Kidney epithelial cell (primary cell): Measurements from ENCODE around the gene TFG. TPM values are rescaled to one million over a fixed set of nuclear protein-coding genes. Genes with fewer than 3 reads are reported as not detected.

ENCODE experiments used
- DNase-seq: peaks from one replicate; pipeline ENCODE4 v3.0.0-alpha.2; 2010; ENCODE audit warnings: low read depth
- H3K27me3 ChIP-seq: 2 replicates; pipeline ENCODE4 v1.6.0; 2011; ENCODE audit warnings: low read length; ENCODE audit not compliant: control insufficient read depth, insufficient read depth
- H3K36me3 ChIP-seq: 2 replicates; pipeline ENCODE4 v1.5.1; 2011; ENCODE audit warnings: low read length; ENCODE audit not compliant: control insufficient read depth, insufficient read depth
- H3K4me3 ChIP-seq: 2 replicates; pipeline ENCODE4 v1.5.1; 2011; ENCODE audit warnings: low read depth, mild to moderate bottlenecking, control low read depth, low read length
- total RNA-seq: library from RNA; depleted of rRNA; stranded (reverse); fragments of >200 nt; gene quantifications from 2 replicates; pipeline ENCODE4 v1.2.3, GENCODE V29; 2015
- TF ChIP-seq, protein P1 (sequence below): IDR thresholded peaks from 2 replicates; pipeline ENCODE4 v1.5.1; 2011; ENCODE audit warnings: mild to moderate bottlenecking, moderate library complexity, low read length, control low read depth, inconsistent platforms; ENCODE audit not compliant: insufficient read depth, poor library complexity, severe bottlenecking

The TFG gene
- total RNA-seq, 1 donor from 2014 or later: 116 TPM

DNA sequence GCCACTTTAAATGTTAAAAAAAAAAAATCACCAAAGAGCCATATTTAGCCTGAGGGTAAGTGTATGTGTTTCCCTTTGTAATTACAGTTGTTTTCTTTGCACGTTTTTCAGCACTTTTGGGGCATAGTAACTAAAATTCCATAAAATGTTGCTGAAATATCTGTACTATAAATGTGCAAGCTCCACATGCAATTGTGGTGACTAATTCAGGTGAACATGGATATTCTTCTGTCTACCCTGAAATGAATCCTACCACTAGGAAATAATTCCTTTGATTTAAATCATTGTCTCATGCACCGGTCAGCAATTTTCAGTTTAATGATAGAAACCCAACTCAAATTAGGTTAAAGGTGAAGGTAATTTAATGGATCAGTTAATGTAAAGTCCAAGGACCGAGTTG is 13.1 kb upstream of the TFG start:
- Histone ChIP-seq H3K36me3 (no peaks in the 10 kb centered on the region), H3K27me3 (no peaks in the 10 kb centered on the region), H3K4me3 (no peak overlapping the region)
- TF ChIP-seq, protein P1, sequence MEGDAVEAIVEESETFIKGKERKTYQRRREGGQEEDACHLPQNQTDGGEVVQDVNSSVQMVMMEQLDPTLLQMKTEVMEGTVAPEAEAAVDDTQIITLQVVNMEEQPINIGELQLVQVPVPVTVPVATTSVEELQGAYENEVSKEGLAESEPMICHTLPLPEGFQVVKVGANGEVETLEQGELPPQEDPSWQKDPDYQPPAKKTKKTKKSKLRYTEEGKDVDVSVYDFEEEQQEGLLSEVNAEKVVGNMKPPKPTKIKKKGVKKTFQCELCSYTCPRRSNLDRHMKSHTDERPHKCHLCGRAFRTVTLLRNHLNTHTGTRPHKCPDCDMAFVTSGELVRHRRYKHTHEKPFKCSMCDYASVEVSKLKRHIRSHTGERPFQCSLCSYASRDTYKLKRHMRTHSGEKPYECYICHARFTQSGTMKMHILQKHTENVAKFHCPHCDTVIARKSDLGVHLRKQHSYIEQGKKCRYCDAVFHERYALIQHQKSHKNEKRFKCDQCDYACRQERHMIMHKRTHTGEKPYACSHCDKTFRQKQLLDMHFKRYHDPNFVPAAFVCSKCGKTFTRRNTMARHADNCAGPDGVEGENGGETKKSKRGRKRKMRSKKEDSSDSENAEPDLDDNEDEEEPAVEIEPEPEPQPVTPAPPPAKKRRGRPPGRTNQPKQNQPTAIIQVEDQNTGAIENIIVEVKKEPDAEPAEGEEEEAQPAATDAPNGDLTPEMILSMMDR: no peak
- no peak for DNase-seq

GRCh38 chr3:100697172-100697571 is 12.1 kb upstream of the TFG start:
- H3K36me3 ChIP-seq: no peaks in the 10 kb centered on the region
- TF ChIP-seq, protein P1: no peak
- DNase-seq: no peak
- no peaks in the 10 kb centered on the region for H3K27me3 ChIP-seq
- no peak overlapping the region for H3K4me3 ChIP-seq

GRCh38 chr3:100697723-100698285 is 11.5 kb upstream of the TFG start:
- Histone ChIP-seq H3K27me3 (no peaks in the 10 kb centered on the region), H3K36me3 (no peaks in the 10 kb centered on the region), H3K4me3 (no peak overlapping the region)
- TF ChIP-seq, protein P1: no peak
- no peak for DNase-seq

DNA sequence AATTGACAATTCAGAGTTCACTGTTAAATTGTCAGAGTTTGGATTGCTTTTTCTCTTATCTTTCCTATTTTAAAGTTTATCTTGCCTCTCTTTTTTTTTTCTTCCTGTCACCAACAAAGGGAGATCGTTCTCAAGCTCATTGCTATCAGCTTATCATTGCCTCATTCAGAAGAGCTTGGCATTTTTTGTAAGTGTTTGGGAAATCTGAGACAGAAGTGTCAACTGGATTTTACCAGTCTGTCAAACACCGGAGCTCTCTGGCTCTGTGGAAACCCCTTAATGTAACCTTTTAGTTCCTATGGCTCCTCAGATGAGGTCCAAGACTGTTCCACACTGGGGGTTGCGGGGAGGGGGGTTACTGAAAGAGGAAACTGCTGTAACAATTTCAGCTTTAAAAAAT is 10.6 kb upstream of the TFG start:
- TF ChIP-seq, protein P1: no peak
- no peaks in the 10 kb centered on the region for H3K36me3 ChIP-seq
- DNase-seq: no peak
- no peak overlapping the region for H3K4me3 ChIP-seq
- no peaks in the 10 kb centered on the region for H3K27me3 ChIP-seq

- Histone ChIP-seq H3K4me3 (no peak overlapping the region), H3K36me3 (no peaks in the 10 kb centered on the region), H3K27me3 (no peaks in the 10 kb centered on the region)
- TF ChIP-seq, protein P1: no peak
- no peak for DNase-seq
Observed at GRCh38 chr3:100700708-100701107, 8.6 kb upstream of the TFG start.
